OCI-LY1 (cell line): Measurements from ENCODE around the gene DDA1.

Experiments used
- CTCF ChIP-seq: fragments of 200-600 bp; sonication (generic), shearing (Covaris generic); IDR thresholded peaks from 2 replicates; pipeline ENCODE4 v1.5.1; 2017; ENCODE audit warnings: mild to moderate bottlenecking, antibody characterized with exemption, low read length, moderate library complexity, mixed read lengths
- EZH2 ChIP-seq: fragments of 200-600 bp; sonication (generic), shearing (Covaris generic); IDR thresholded peaks from 2 replicates; pipeline ENCODE4 v1.8.0; 2017; ENCODE audit warnings: borderline replicate concordance, mixed run types, mild to moderate bottlenecking, antibody characterized with exemption, low read length, moderate library complexity, mixed read lengths

DNA sequence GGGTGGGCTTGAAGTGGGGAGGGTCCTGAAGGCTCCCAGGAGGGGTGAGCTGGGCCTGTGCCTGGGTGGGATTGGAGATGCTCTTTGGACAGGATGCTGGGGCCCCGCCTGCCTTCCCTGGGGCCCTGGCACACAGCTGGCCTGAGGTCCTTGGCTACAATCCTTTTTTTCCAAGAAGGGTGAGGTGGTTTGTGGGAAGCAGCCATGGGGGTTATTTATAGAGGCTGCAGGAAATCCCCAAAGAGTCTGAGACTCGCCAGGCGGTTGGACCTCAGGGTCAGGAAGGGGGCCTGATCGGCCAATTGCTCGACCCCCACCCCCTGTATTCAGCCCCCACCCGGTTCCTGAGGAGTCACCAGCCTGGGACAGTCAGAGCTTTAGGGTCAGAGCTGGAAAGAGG, 38.0 kb downstream of the DDA1 start:
- TF ChIP-seq CTCF (no peak), EZH2 (no peak)
